Fibroblast of peridontal ligament (primary cell): ENCODE data around the gene CCNDBP1.
"Not testable (repeated sequence)": the region's sequence is repeated elsewhere in the genome, so short reads cannot be mapped to it uniquely, and the experiment has no call there.

Source experiments
- DNase-seq: peaks from one replicate; pipeline ENCODE4 v3.0.0-alpha.2; 2010; ENCODE audit errors: extremely low read depth

Gene CCNDBP1

GRCh38 chr15:43193710-43194109 lies 8.5 kb downstream of the CCNDBP1 start:
- DNase-seq, result no peak

- DNase-seq, result no peak
These were observed 9.6 kb downstream of the CCNDBP1 start for GRCh38 chr15:43194795-43195194.

- no peak for DNase-seq
These were observed 11.8 kb downstream of the CCNDBP1 start for GRCh38 chr15:43196760-43197548.

GRCh38 chr15:43197773-43198172 lies 12.6 kb downstream of the CCNDBP1 start:
- not testable (repeated sequence) for DNase-seq

- DNase-seq, result not testable (repeated sequence)
These were observed 13.4 kb downstream of the CCNDBP1 start for GRCh38 chr15:43198556-43198955.

- no peak for DNase-seq
These were observed 13.8 kb downstream of the CCNDBP1 start for GRCh38 chr15:43198992-43199391.

GRCh38 chr15:43199945-43200488 lies 14.8 kb downstream of the CCNDBP1 start:
- DNase-seq, result no peak

- peak; percentile 59 for DNase-seq
These were observed 19.1 kb downstream of the CCNDBP1 start for GRCh38 chr15:43204016-43204901.

- DNase-seq, result no peak
These were observed 20.9 kb downstream of the CCNDBP1 start for GRCh38 chr15:43206054-43206453.

- DNase-seq, result no peak
These were observed 21.8 kb downstream of the CCNDBP1 start for GRCh38 chr15:43207024-43207423.

- no peak for DNase-seq
These were observed 23.1 kb downstream of the CCNDBP1 start for GRCh38 chr15:43208052-43209002.

- no peak for DNase-seq
These were observed 24.0 kb downstream of the CCNDBP1 start for GRCh38 chr15:43209059-43209824.

- DNase-seq, result no peak
These were observed 25.1 kb downstream of the CCNDBP1 start for GRCh38 chr15:43210172-43210745.

- DNase-seq, result no peak
These were observed 25.6 kb downstream of the CCNDBP1 start for GRCh38 chr15:43210807-43211206.

- no peak for DNase-seq
These were observed 26.1 kb downstream of the CCNDBP1 start for GRCh38 chr15:43211224-43211735.

- DNase-seq, result no peak
These were observed 27.1 kb downstream of the CCNDBP1 start for GRCh38 chr15:43212299-43212698.

- no peak for DNase-seq
These were observed 27.7 kb downstream of the CCNDBP1 start for GRCh38 chr15:43212951-43213350.

- DNase-seq, result no peak
These were observed 28.3 kb downstream of the CCNDBP1 start for GRCh38 chr15:43213466-43213865.

GRCh38 chr15:43214169-43214568 lies 29.0 kb downstream of the CCNDBP1 start:
- no peak for DNase-seq
